HCT116 (cell line): Measurements from ENCODE around the gene ITGB6. TPM values are rescaled to one million over a fixed set of nuclear protein-coding genes. Genes with fewer than 3 reads are reported as not detected.

Source experiments
- ATAC-seq: fragments of 200-7000 bp; cut with Tn5 transposase; 2 replicates; pipeline ENCODE4 v1.9.1; 2020; ENCODE audit warnings: mild to moderate bottlenecking, moderate library complexity
- BruUV-seq: library from RNA; stranded (reverse); fragments of 400-500 nt; replicated peaks from 2 replicates; lab custom pipeline; 2021; lab: Mats Ljungman, UMichigan
- CTCF ChIA-PET: fragments of 300-600 bp; sonication (Branson Sonifier 250); formaldehyde crosslinking; loops from one replicate; lab custom pipeline; 2021; ENCODE audit warnings: antibody characterized with exemption; lab: Charles Lee
- POLR2A ChIA-PET: fragments of 300-600, 350-600 bp; sonication (Branson Sonifier 250); formaldehyde crosslinking; loops from one replicate; lab custom pipeline; 2021; ENCODE audit warnings: antibody characterized with exemption; lab: Charles Lee
- RAD21 ChIA-PET, 2 experiments: fragments of 300-600 bp; sonication (Branson Sonifier 250); formaldehyde crosslinking; loops; one replicate each; lab custom pipeline; 2023; ENCODE audit warnings: low total read pairs in 2 of 2; ENCODE audit not compliant: uncharacterized antibody in 2 of 2, unreplicated experiment in 2 of 2, low non-redundant PET in 1 of 2; lab: Charles Lee
- DNase-seq: peaks from one replicate; pipeline ENCODE4 v3.0.0-alpha.2; 2010; ENCODE audit warnings: low read depth, low spot score
- H2AFZ ChIP-seq: fragments of 200-600 bp; shearing (Covaris generic), sonication (generic); 2 replicates; pipeline ENCODE4 v1.6.1; 2017; ENCODE audit warnings: low read depth, mixed run types, mixed read lengths, antibody characterized with exemption, low read length; ENCODE audit not compliant: poor library complexity, severe bottlenecking
- H3K27ac ChIP-seq: 2 replicates; pipeline ENCODE4 v1.5.1; 2012; ENCODE audit warnings: low read depth, low read length
- H3K27me3 ChIP-seq: fragments of 200-600 bp; sonication (generic); 2 replicates; pipeline ENCODE4 v1.6.1; 2016; ENCODE audit warnings: mixed run types, low read length, mixed read lengths; ENCODE audit not compliant: insufficient read depth
- H3K36me3 ChIP-seq, 2 experiments: fragments of 200-500 bp in 1 of 2; fragments of 200-600 bp in 1 of 2; sonication (Bioruptor generic) in 1 of 2; sonication (generic) in 1 of 2; 2 replicates each; pipeline versions ENCODE4 v1.5.1 to v1.6.1; 2014 to 2016; ENCODE audit warnings: low read length in 2 of 2, inconsistent platforms in 1 of 2, mixed read lengths in 1 of 2, mixed run types in 1 of 2; ENCODE audit not compliant: insufficient read depth in 2 of 2, control insufficient read depth in 1 of 2
- H3K4me1 ChIP-seq, 2 experiments: fragments of 200-600 bp in 1 of 2; sonication (generic) in 1 of 2; 2 replicates each; pipeline versions ENCODE4 v1.5.1 to v1.6.1; 2012 to 2017; ENCODE audit warnings: low read length in 2 of 2, inconsistent platforms in 1 of 2, mild to moderate bottlenecking in 1 of 2, mixed read lengths in 1 of 2, mixed run types in 1 of 2, moderate library complexity in 1 of 2; ENCODE audit not compliant: insufficient read depth in 2 of 2, control insufficient read depth in 1 of 2
- H3K4me2 ChIP-seq: fragments of 200-600 bp; sonication (generic); 2 replicates; pipeline ENCODE4 v1.6.1; 2017; ENCODE audit warnings: mixed run types, low read length, mixed read lengths
- H3K4me3 ChIP-seq, 2 experiments: fragments of 200-600 bp in 1 of 2; sonication (generic) in 1 of 2; replicated peaks in 1 of 2; 2 replicates each; pipeline ENCODE4 v1.5.1; 2011 to 2016; ENCODE audit warnings: low read length in 2 of 2, control low read depth in 1 of 2, low read depth in 1 of 2, mild to moderate bottlenecking in 1 of 2, mixed read lengths in 1 of 2, mixed run types in 1 of 2
- H3K79me2 ChIP-seq: fragments of 200-600 bp; sonication (generic); 2 replicates; pipeline ENCODE4 v1.6.1; 2017; ENCODE audit warnings: mild to moderate bottlenecking, mixed run types, low read length, moderate library complexity, mixed read lengths; ENCODE audit not compliant: insufficient read depth
- H3K9ac ChIP-seq: fragments of 200-600 bp; sonication (generic); 2 replicates; pipeline ENCODE4 v1.6.1; 2016; ENCODE audit warnings: low read length, mixed read lengths
- H3K9me2 ChIP-seq: fragments of 200-600 bp; sonication (generic), shearing (Covaris generic); 2 replicates; pipeline ENCODE4 v1.6.1; 2017; ENCODE audit warnings: mixed run types, mild to moderate bottlenecking, moderate library complexity; ENCODE audit not compliant: insufficient read depth
- H3K9me3 ChIP-seq, 2 experiments: fragments of 200-500 bp in 1 of 2; fragments of 200-600 bp in 1 of 2; sonication (Bioruptor generic) in 1 of 2; sonication (generic) in 1 of 2; 2 replicates each; pipeline ENCODE4 v1.6.1; 2014 to 2017; ENCODE audit warnings: low read length in 2 of 2, mixed read lengths in 2 of 2, inconsistent platforms in 1 of 2, low read depth in 1 of 2, mild to moderate bottlenecking in 1 of 2, mixed run types in 1 of 2, moderate library complexity in 1 of 2; ENCODE audit not compliant: control insufficient read depth in 1 of 2, insufficient read depth in 1 of 2
- H4K20me1 ChIP-seq: fragments of 200-600 bp; sonication (generic), shearing (Covaris generic); 2 replicates; pipeline ENCODE4 v1.6.1; 2017; ENCODE audit warnings: mixed run types, mild to moderate bottlenecking, moderate library complexity; ENCODE audit not compliant: insufficient read depth
- ATF3 ChIP-seq: IDR thresholded peaks from 2 replicates; pipeline ENCODE4 v1.6.1; 2012
- CBX3 ChIP-seq: IDR thresholded peaks from 2 replicates; pipeline ENCODE4 v1.6.1; 2012; ENCODE audit warnings: low read depth
- CEBPB ChIP-seq: IDR thresholded peaks from 2 replicates; pipeline ENCODE4 v1.6.1; 2012; ENCODE audit warnings: low read depth
- EZH2 ChIP-seq: fragments of 200-600 bp; sonication (generic); IDR thresholded peaks from 2 replicates; pipeline ENCODE4 v1.6.1; 2017; ENCODE audit warnings: antibody characterized with exemption, mixed run types
- EZH2phosphoT487 ChIP-seq: fragments of 200-600 bp; IDR thresholded peaks from 2 replicates; pipeline ENCODE4 v1.6.1; 2018; ENCODE audit warnings: antibody characterized with exemption, borderline replicate concordance
- POLR2A ChIP-seq: IDR thresholded peaks from 2 replicates; pipeline ENCODE4 v1.7.0; 2011; ENCODE audit warnings: borderline replicate concordance; ENCODE audit not compliant: insufficient read depth, insufficient read length; ENCODE audit errors: extremely low read depth
- REST ChIP-seq: IDR thresholded peaks from 2 replicates; pipeline ENCODE4 v1.6.1; 2012; ENCODE audit warnings: low read depth
- SIN3A ChIP-seq: IDR thresholded peaks from 2 replicates; pipeline ENCODE4 v1.6.1; 2012; ENCODE audit warnings: low read depth
- SP1 ChIP-seq: IDR thresholded peaks from 2 replicates; pipeline ENCODE4 v1.6.1; 2012; ENCODE audit warnings: low read depth
- TCF7L2 ChIP-seq: IDR thresholded peaks from 2 replicates; pipeline ENCODE4 v1.7.0; 2011; ENCODE audit warnings: borderline replicate concordance, inconsistent platforms; ENCODE audit not compliant: insufficient read depth, insufficient read length; ENCODE audit errors: extremely low read depth
- intact Hi-C: fragments of 100-400 bp; cut with micrococcal nuclease; formaldehyde crosslinking; loops from 2 replicates; pipeline ENCODE4 v1.10.0; 2022
- total RNA-seq: library from RNA; stranded (reverse); gene quantifications from one replicate; pipeline ENCODE4 v1.2.1, GENCODE V29; 2021; ENCODE audit not compliant: unreplicated experiment

Gene ITGB6
- total RNA-seq, 1 experiment from 2014 or later = 0.12 TPM

DNA sequence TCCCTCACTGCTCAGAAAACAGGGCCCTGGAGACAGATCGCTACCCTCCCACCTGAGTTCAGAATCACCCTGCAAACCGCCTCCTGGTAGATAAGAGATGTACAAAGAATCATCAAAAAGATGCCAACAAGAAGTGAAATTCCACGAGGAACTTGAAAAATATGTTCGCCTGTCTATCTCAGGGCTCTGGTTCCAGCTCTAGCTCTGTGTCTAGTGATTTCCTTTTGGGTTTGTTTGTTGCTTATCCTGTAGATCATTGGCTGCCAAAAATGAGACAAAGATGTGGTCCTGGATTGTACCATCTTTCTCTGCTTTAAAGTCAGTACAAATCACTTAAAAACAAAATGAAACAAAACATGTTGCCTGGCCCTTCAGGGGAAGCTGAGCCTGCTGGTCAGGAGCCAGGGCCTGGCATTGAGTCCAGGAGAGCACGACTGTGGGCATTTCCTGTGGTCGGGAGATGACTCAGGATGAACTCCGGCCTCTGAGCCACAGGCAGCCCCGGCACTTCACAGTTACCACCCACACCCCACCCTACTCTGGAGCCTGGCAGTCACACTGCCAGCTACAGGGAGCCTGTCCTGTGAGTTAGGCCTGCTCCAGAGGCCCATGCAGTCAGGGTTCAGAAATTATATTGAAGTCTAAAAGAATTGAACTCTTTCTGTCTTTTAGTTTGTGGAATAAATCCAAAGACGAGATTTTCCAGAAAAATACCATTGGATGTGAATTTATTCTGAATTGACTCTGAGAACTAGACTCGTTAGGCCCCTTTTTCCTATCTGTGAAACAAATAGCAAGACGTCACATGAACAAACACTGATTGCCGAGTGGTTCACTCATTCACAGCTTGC lies 8.0 kb upstream of the ITGB6 start (continued):
- TF ChIP-seq REST = no peak
- TF ChIP-seq, all 23 proteins: peak for 15

DNA sequence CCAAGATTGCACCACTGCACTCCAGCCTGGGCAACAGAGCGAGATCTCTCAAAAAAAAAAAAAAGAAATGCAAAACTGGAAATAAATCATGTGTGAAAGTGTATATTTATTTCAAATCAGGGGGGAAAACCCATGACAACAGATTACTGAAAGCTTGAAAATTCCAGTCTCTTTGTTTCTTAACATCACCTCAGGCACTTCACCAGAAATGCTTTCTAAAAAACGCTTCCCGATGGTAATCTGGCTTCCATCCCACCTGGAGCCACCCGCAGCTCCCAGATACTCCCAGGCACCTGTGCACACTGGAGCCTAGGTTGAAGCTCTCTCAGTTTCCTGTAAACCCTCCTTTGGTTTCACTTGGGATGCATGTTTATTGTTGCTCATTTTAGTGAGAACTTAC lies 7.2 kb upstream of the ITGB6 start:
- intact Hi-C loops = no loop called here
- 0 out of 2 replicates have a peak overlapping the region, but pooled peaks have one; percentile 39 for H3K9ac ChIP-seq
- no peak for ATAC-seq

More for the DNA sequence above, 7.2 kb upstream of the ITGB6 start:
- BruUV-seq = no TSS peak
- Histone ChIP-seq H3K27me3 (no peaks in the 10 kb centered on the region; the same call in 1 of the 2 replicates), H3K9me3 (no peaks in the 10 kb centered on the region), H3K9me2 (no peaks in the 10 kb centered on the region), H2AFZ (peak overlapping the region; percentile 57), H3K27ac (peak overlapping the region; percentile 62; the same call in 1 of the 2 replicates), H4K20me1 (no peaks in the 10 kb centered on the region), H3K4me3 (no peak overlapping the region), H3K79me2 (no peaks in the 10 kb centered on the region), H3K4me2 (peak overlapping the region; percentile 71), H3K36me3 (no peaks in the 10 kb centered on the region), H3K4me1 (peaks cover 42 to 62% of the 10 kb centered on the region in 2 experiments)
- ChIA-PET RAD21 (no interaction called here), POLR2A (no interaction called here), CTCF (interaction anchor here (4.4 kb wide), 1 partner anchor 97 kb away, joined by 30 read pairs; no protein-coding TSS in a partner anchor)
- no peak for DNase-seq
- TF ChIP-seq SIN3A (no peak), CBX3 (no peak), TCF7L2 (no peak), ATF3 (no peak), EZH2 (no peak), EZH2phosphoT487 (no peak), SP1 (no peak), CEBPB (no peak), POLR2A (no peak)
